ENCODE data around the gene SCLY. TPM values are rescaled to one million over a fixed set of nuclear protein-coding genes. Genes with fewer than 3 reads are reported as not detected.
A peak's percentile ranks its signal among the peaks of the same experiment; 100 is the strongest.

The SCLY gene
- polyA plus RNA-seq, 3 donors: 9.5 to 10.6 (median 10.3) TPM

- no peaks in the 10 kb centered on the region for H3K36me3 Mint-ChIP-seq
- H3K27ac Mint-ChIP-seq: peak overlapping the region in 1 of 7 donors; percentile 44
- H3K27me3 ChIP-seq (ENCODE audit: control insufficient read depth in 2 of 2, insufficient read depth in 2 of 2, low read length in 2 of 2): peaks cover 0 to 3% of the 10 kb centered on the region in 2 donors
- H3K9ac ChIP-seq (ENCODE audit: insufficient read depth, low read length, poor library complexity, severe bottlenecking): no peak overlapping the region
- no peak for TF ChIP-seq CTCF (IDR thresholded peaks at IDR 0.05)
- H3K36me3 ChIP-seq (replicated peaks in 1 of 2; ENCODE audit: control insufficient read depth in 1 of 2, insufficient read depth in 2 of 2, low read length in 2 of 2): no peaks in the 10 kb centered on the region
- H3K4me2 ChIP-seq (replicated peaks; ENCODE audit: extremely low read depth, low read length, poor library complexity, severe bottlenecking): no peak overlapping the region
- 95% methylated on average over 20 of the region's 21 CpGs for WGBS (ENCODE audit: insufficient coverage)
- no peak overlapping the region for H3K27ac ChIP-seq (ENCODE audit: low read depth in 1 of 2, low read length in 2 of 2)
- peaks cover 5 to 7% of the 10 kb centered on the region in 2 donors for H3K9me3 ChIP-seq (replicated peaks in 1 of 2; ENCODE audit: control insufficient read depth in 1 of 2, insufficient read depth in 1 of 2, low read length in 2 of 2)
- H4K20me1 ChIP-seq (ENCODE audit: insufficient read depth, low read length): no peaks in the 10 kb centered on the region
- peaks cover 12 to 20% (median 18%) of the 10 kb centered on the region in 3 donors for H3K27me3 Mint-ChIP-seq (ENCODE audit: low read depth in 3 of 3)
- H3K4me3 Mint-ChIP-seq: no peak overlapping the region
- intact Hi-C loops (cut with micrococcal nuclease): no loop called here
- peaks cover 8 to 28% (median 17%) of the 10 kb centered on the region in 7 donors for H3K9me3 Mint-ChIP-seq
- H3K4me3 ChIP-seq (replicated peaks in 1 of 3; ENCODE audit: low read depth in 2 of 3, low read length in 3 of 3): no peak overlapping the region
- no peak for DNase-seq
- no peaks in the 10 kb centered on the region for H3K4me1 Mint-ChIP-seq
- H2AFZ ChIP-seq (ENCODE audit: insufficient read depth, low read depth, low read length, poor library complexity, severe bottlenecking): no peak overlapping the region
- H3K79me2 ChIP-seq (ENCODE audit: insufficient read depth, low read length): no peaks in the 10 kb centered on the region
- no peaks in the 10 kb centered on the region for H3K4me1 ChIP-seq (ENCODE audit: control insufficient read depth in 1 of 2, insufficient read depth in 2 of 2, low read length in 2 of 2)
Observed at GRCh38 chr2:238116298-238117198, 55.7 kb downstream of the SCLY start.

- no peak for DNase-seq
- 91% methylated on average over 9 of the region's 11 CpGs for WGBS (ENCODE audit: insufficient coverage)
- no peaks in the 10 kb centered on the region for H3K36me3 Mint-ChIP-seq
- Histone ChIP-seq H3K4me2 (replicated peaks; ENCODE audit: extremely low read depth, low read length, poor library complexity, severe bottlenecking) (no peak overlapping the region), H4K20me1 (ENCODE audit: insufficient read depth, low read length) (no peaks in the 10 kb centered on the region), H3K9me3 (replicated peaks in 1 of 2; ENCODE audit: control insufficient read depth in 1 of 2, insufficient read depth in 1 of 2, low read length in 2 of 2) (peaks cover 5 to 6% of the 10 kb centered on the region in 2 donors), H3K9ac (ENCODE audit: insufficient read depth, low read length, poor library complexity, severe bottlenecking) (no peak overlapping the region), H3K27ac (ENCODE audit: low read depth in 1 of 2, low read length in 2 of 2) (no peak overlapping the region), H3K27me3 (ENCODE audit: control insufficient read depth in 2 of 2, insufficient read depth in 2 of 2, low read length in 2 of 2) (peaks cover 0 to 3% of the 10 kb centered on the region in 2 donors), H3K36me3 (replicated peaks in 1 of 2; ENCODE audit: control insufficient read depth in 1 of 2, insufficient read depth in 2 of 2, low read length in 2 of 2) (no peaks in the 10 kb centered on the region), H2AFZ (ENCODE audit: insufficient read depth, low read depth, low read length, poor library complexity, severe bottlenecking) (no peak overlapping the region), H3K79me2 (ENCODE audit: insufficient read depth, low read length) (no peaks in the 10 kb centered on the region), H3K4me1 (ENCODE audit: control insufficient read depth in 1 of 2, insufficient read depth in 2 of 2, low read length in 2 of 2) (no peaks in the 10 kb centered on the region), H3K4me3 (replicated peaks in 1 of 3; ENCODE audit: low read depth in 2 of 3, low read length in 3 of 3) (no peak overlapping the region)
- TF ChIP-seq CTCF (IDR thresholded peaks at IDR 0.05): no peak
- peaks cover 12 to 20% (median 20%) of the 10 kb centered on the region in 3 donors for H3K27me3 Mint-ChIP-seq (ENCODE audit: low read depth in 3 of 3)
- H3K9me3 Mint-ChIP-seq: peaks cover 8 to 21% (median 16%) of the 10 kb centered on the region in 7 donors
- peak overlapping the region in 1 of 2 donors; percentile 7 for H3K4me3 Mint-ChIP-seq
- H3K27ac Mint-ChIP-seq: peak overlapping the region in 1 of 7 donors; percentile 64
- intact Hi-C loops (cut with micrococcal nuclease): no loop called here
- H3K4me1 Mint-ChIP-seq: no peaks in the 10 kb centered on the region
Observed at GRCh38 chr2:238117199-238118154, 56.7 kb downstream of the SCLY start.
